Adipocyte (in vitro differentiated cells): ENCODE measurements around the gene MAP7.

ENCODE experiments used
- DNase-seq: peaks from one replicate; pipeline ENCODE4 v3.0.0-alpha.2; 2015; ENCODE audit warnings: low read depth
- H3K27me3 ChIP-seq: replicated peaks from 2 replicates; pipeline ENCODE4 v1.7.0; 2013; ENCODE audit warnings: mild to moderate bottlenecking, low read length, moderate library complexity; ENCODE audit not compliant: control insufficient read depth, insufficient read depth
- H3K36me3 ChIP-seq: 2 replicates; pipeline ENCODE4 v1.7.0; 2013; ENCODE audit warnings: low read length, mild to moderate bottlenecking, moderate library complexity; ENCODE audit not compliant: control insufficient read depth, insufficient read depth, severe bottlenecking
- H3K4me1 ChIP-seq: 2 replicates; pipeline ENCODE4 v1.7.0; 2013; ENCODE audit warnings: mild to moderate bottlenecking, low read length, moderate library complexity; ENCODE audit not compliant: control insufficient read depth, insufficient read depth
- H3K4me3 ChIP-seq: 2 replicates; pipeline ENCODE4 v1.7.0; 2013; ENCODE audit warnings: mild to moderate bottlenecking, low read length, moderate library complexity
- H3K9ac ChIP-seq: 2 replicates; pipeline ENCODE4 v1.7.0; 2013; ENCODE audit warnings: mild to moderate bottlenecking, low read length, moderate library complexity
- H3K9me3 ChIP-seq: 2 replicates; pipeline ENCODE4 v1.7.0; 2013; ENCODE audit warnings: mild to moderate bottlenecking, low read length, moderate library complexity; ENCODE audit not compliant: control insufficient read depth

Gene MAP7

DNA sequence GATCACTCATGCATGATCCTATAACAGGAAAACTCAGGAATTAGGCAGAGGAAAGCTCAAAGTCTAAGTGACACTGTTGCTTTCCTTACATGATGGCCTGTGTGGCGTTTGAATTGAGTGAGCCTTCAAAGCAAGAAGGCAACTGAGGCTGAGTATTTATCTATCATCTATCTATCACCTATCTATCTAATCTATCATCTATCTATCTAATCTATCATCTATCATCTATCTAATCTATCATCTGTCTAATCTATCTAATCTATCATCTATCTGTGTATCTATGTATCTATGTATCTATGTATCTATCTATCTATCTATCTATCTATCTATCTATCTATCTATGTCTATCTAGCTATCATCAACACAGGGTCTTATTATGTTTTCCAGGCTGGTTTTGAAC, 218.8 kb downstream of the MAP7 start:
- no peaks in the 10 kb centered on the region for H3K9me3 ChIP-seq
- H3K4me1 ChIP-seq: no peaks in the 10 kb centered on the region
- DNase-seq: no peak
- H3K27me3 ChIP-seq: peaks cover 7% of the 10 kb centered on the region
- no peaks in the 10 kb centered on the region for H3K36me3 ChIP-seq
- no peak overlapping the region for H3K4me3 ChIP-seq
- no peak overlapping the region for H3K9ac ChIP-seq

GRCh38 chr6:136330634-136331033, 219.6 kb downstream of the MAP7 start:
- Histone ChIP-seq H3K9ac (no peak overlapping the region), H3K27me3 (peaks cover 7% of the 10 kb centered on the region), H3K4me3 (no peak overlapping the region), H3K4me1 (no peaks in the 10 kb centered on the region), H3K36me3 (no peaks in the 10 kb centered on the region), H3K9me3 (no peaks in the 10 kb centered on the region)
- no peak for DNase-seq

DNA sequence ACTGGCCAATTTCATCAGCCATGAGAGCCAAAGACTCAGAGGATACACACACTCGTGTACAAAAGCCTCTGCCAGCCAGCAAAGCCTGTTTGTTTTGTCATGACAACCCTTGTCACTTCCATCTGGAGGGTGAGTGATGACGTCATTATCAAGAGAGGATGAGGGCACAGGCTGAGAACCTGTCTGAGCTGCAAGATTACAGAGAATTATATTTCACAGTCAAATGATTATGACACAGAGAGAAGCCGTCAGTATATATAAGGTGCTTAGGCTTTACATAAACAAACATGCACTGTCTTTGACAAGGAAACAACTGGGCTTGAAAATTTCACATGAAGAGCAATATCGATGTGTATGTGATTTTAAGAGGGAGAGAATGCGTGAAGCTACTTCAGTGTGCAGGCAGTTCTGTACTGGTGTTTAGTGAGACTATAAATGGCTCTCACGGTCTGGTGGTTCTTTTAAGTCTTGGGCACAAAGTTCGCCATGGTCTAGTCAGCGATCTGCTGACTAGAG, 224.1 kb downstream of the MAP7 start:
- Histone ChIP-seq H3K4me3 (no peak overlapping the region), H3K9ac (no peak overlapping the region), H3K36me3 (no peaks in the 10 kb centered on the region), H3K4me1 (peaks cover 14% of the 10 kb centered on the region), H3K27me3 (no peaks in the 10 kb centered on the region), H3K9me3 (no peaks in the 10 kb centered on the region)
- DNase-seq: peak; percentile 8

DNA sequence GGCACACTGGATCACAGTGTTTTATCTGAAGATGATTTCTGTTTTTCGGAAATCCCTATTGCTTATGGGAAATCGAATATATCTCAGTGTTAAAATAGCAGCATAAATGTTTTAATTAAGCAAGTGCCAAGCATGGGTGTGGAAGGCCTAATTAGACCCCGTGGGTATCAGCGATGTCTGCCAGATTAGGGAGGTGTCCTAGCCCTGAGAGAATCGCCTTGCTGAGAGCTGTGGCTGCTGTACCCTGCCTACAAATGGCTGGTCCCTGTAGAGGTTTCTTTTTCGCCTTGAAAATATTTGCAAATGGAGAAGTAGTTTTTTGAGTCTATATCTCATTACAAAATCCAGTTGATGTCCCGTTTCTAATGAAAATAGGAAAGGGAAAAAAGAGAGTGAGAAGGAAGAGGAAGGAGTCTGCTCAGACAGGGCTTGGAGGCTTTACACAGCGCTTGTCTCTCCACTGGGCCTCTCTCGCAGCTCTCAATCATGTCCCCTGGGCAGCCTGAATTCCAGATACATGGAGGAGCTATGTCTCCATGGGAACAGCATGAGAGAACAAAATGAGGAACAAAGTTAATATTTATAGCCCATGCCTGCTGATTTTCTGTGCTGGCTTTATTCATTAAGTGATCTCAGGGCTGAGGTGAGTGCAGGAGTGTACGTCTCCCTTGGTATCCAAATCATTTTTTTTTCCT, 225.4 kb downstream of the MAP7 start:
- H3K9me3 ChIP-seq: no peaks in the 10 kb centered on the region
- peaks cover 14% of the 10 kb centered on the region for H3K4me1 ChIP-seq
- H3K9ac ChIP-seq: peak overlapping the region; percentile 67
- no peaks in the 10 kb centered on the region for H3K27me3 ChIP-seq
- no peak for DNase-seq
- peak overlapping the region; percentile 46 for H3K4me3 ChIP-seq
- no peaks in the 10 kb centered on the region for H3K36me3 ChIP-seq

DNA sequence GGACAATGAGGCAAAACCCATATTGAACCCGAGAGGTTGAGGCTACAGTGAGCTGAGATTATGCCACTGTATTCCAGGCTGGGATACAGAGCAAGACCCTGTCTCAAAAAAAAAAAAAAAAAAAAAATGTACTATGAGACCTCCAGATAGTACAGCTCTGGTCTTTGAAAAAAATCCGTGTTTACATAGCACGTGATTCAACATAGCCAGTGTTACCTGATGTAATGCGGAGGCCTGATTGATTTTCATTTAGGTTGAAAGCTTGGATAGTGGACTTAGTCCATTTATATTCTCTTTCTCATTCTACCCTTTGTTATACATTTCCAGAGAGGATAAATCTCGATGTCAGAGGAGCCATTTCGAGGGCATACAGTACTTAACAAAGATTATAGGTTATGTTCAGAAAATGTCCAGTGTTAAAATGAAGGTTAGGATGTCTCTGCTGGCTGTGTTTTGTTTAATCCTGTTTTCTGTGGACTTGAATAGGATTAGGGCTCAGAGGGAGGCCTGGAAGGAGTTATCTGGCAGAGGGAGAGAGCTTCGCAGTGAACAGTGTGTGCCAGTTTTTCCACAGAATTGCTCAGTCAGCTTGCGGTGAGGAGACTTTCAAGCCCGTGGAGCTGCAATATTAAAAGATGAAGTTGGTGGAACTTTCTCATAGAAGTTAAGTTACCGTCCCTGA, 226.7 kb downstream of the MAP7 start:
- no peak overlapping the region for H3K4me3 ChIP-seq
- no peaks in the 10 kb centered on the region for H3K9me3 ChIP-seq
- peak; percentile 9 for DNase-seq
- H3K9ac ChIP-seq: peak overlapping the region; percentile 26
- no peaks in the 10 kb centered on the region for H3K36me3 ChIP-seq
- peaks cover 14% of the 10 kb centered on the region for H3K4me1 ChIP-seq
- no peaks in the 10 kb centered on the region for H3K27me3 ChIP-seq

DNA sequence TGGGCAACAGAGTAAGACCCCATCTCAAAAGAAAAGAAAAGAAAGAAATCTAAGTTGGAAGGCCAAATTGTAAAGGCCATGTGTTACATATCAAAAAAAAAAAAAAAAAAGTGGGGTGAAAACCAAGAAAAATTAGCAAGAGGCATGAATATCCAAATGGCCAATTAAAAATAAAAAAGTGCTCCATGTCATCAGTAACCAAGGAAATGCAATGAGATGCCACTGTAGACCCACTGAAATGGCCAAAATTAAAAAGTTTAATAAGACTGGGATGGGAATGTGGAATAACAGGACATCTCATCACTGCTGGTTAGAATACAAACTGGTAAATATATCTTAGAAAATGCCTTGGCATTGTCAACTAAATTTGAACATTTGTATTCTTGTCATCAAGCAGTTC, 230.5 kb downstream of the MAP7 start:
- H3K9ac ChIP-seq: no peak overlapping the region
- peaks cover 6% of the 10 kb centered on the region for H3K4me1 ChIP-seq

GRCh38 chr6:136318676-136319075, 231.5 kb downstream of the MAP7 start:
- Histone ChIP-seq H3K4me3 (no peak overlapping the region), H3K36me3 (no peaks in the 10 kb centered on the region), H3K4me1 (no peaks in the 10 kb centered on the region), H3K9ac (no peak overlapping the region), H3K9me3 (no peaks in the 10 kb centered on the region), H3K27me3 (no peaks in the 10 kb centered on the region)
- DNase-seq: peak; percentile 68

More for the DNA sequence above, 230.5 kb downstream of the MAP7 start:
- DNase-seq: peak; percentile 34
- no peaks in the 10 kb centered on the region for H3K27me3 ChIP-seq
- H3K4me3 ChIP-seq: no peak overlapping the region
- no peaks in the 10 kb centered on the region for H3K9me3 ChIP-seq
- no peaks in the 10 kb centered on the region for H3K36me3 ChIP-seq

DNA sequence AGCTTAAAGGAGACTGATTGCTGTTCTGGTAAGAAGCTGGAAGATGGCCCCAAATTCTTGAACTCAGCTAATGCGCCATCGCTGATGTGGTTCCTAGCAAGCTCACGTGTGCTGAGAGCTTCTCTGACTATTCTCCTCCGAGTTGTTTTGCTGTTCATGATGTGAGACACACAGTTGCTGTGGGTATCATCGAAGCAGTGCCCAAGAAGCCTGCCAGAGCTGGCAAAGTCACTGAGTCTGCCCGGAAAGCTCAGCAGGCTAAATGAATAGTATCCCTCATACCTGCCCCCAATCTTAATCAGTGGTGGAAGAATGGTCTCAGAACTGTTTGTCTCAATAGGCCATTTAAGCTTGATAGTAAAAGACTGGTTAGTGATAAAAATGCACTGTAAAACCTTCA, 232.3 kb downstream of the MAP7 start:
- Histone ChIP-seq H3K4me1 (no peaks in the 10 kb centered on the region), H3K36me3 (no peaks in the 10 kb centered on the region), H3K9me3 (no peaks in the 10 kb centered on the region), H3K27me3 (no peaks in the 10 kb centered on the region), H3K4me3 (no peak overlapping the region), H3K9ac (no peak overlapping the region)
- DNase-seq: no peak

GRCh38 chr6:136317021-136317694, 233.1 kb downstream of the MAP7 start:
- Histone ChIP-seq H3K4me1 (no peaks in the 10 kb centered on the region), H3K4me3 (no peak overlapping the region), H3K9ac (no peak overlapping the region), H3K36me3 (no peaks in the 10 kb centered on the region), H3K9me3 (no peaks in the 10 kb centered on the region), H3K27me3 (no peaks in the 10 kb centered on the region)
- DNase-seq: peak; percentile 83

DNA sequence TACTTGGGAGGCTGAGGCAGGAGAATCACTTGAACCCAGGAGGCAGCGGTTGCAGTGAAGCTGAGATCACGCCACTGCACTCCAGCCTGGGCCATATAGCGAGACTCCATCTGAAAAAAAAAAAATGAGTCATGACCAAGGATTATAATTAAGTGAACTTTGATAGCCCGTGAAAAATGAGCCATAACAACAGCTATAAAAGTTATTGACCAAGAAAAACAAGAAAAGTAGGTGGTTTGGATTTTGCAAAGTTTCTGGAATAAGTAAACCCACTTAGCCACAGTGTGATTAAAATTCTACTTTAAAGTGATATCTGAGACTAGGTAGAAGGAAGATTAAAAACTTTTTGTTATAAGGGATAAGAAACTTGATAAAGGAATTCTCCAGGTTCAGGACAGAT, 234.6 kb downstream of the MAP7 start:
- Histone ChIP-seq H3K27me3 (no peaks in the 10 kb centered on the region), H3K4me3 (no peak overlapping the region), H3K4me1 (no peaks in the 10 kb centered on the region), H3K36me3 (no peaks in the 10 kb centered on the region), H3K9ac (no peak overlapping the region), H3K9me3 (no peaks in the 10 kb centered on the region)
- no peak for DNase-seq

- H3K36me3 ChIP-seq: no peaks in the 10 kb centered on the region
- no peak for DNase-seq
- no peaks in the 10 kb centered on the region for H3K27me3 ChIP-seq
- no peaks in the 10 kb centered on the region for H3K9me3 ChIP-seq
- H3K4me1 ChIP-seq: no peaks in the 10 kb centered on the region
- no peak overlapping the region for H3K9ac ChIP-seq
- H3K4me3 ChIP-seq: no peak overlapping the region
Observed at GRCh38 chr6:136312975-136313374, 237.2 kb downstream of the MAP7 start.
